Putamen (tissue), 1 donor: ENCODE results near the gene FGD4.

Source experiments
- DNase-seq: peaks from one replicate; pipeline ENCODE4 v3.0.0-alpha.2; 2016; ENCODE audit warnings: low spot score

FGD4 gene

GRCh38 chr12:32457251-32458025, 58.1 kb downstream of the FGD4 start:
- no peak for DNase-seq

DNA sequence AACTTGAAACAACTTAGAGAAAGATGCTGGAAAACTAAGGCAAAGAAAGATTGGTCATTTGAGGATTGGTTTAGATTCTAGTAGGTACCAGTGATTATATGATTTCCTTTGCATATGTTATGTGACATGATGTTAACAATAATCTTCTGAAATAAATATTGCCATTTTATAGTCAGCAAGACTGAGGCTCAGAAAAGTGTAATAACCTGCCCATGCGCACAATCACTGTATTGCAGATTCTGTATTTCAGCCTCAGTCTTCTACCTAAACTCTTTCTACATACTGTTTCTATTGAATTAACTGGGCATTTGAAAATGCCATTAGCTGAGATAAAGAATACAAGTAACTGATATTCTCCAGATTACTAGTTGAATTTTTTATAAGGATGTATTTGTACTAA, 61.3 kb downstream of the FGD4 start:
- no peak for DNase-seq

GRCh38 chr12:32462908-32463307, 63.5 kb downstream of the FGD4 start:
- DNase-seq: no peak

DNA sequence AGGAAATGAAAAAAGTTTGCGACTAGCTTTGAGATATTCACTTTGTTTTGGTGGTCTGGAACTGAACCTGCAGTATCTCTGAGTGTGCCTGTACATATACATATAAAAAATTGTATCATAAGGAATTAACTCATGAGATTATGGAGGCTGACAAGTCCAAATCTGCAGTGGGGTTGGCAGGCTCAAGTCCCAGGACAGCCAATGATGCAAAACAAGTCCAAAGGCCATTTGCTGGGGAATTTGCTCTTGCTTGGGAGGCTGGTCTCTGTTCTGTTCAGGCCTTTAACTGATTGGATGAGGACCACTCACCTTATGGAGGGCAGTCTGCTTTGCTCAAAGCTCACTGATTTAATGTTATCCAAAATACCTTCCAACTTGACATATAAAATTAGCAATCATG, 66.8 kb downstream of the FGD4 start:
- no peak for DNase-seq

DNA sequence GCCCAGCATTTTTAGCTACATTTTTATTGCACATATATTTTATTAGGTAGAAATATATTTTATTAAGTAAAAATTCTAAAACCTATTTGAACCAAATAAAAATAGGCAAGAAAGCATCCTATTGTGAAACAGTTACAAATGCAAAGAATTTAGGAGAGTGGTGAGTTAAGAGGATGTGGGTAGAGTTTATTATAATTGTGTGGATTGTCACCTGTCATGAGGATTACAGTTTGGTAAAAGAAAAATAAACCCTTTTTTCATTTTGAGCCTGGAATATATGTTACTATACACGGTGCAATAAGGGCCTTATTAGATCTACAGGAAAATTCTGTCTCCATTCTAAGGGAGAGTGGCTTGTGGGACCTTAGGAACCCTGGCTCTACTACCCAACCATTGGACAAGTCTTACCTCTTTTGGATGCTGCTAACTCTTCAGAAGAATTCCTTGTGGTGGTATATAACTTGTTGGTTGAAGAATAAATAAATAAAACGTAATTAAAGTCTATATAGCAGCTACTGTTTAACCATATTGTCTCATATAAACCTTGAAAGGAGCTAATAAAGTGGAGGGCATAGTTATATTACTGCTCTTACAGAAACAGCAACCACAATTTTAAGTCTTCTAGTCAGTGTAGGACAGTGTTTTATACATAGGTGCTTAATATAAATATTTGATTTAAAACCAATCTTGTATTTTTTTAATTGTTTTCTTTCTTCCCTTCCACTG, 67.8 kb downstream of the FGD4 start:
- no peak for DNase-seq

GRCh38 chr12:32467959-32468863, 68.9 kb downstream of the FGD4 start:
- DNase-seq: no peak

GRCh38 chr12:32470936-32471470, 71.6 kb downstream of the FGD4 start:
- no peak for DNase-seq

DNA sequence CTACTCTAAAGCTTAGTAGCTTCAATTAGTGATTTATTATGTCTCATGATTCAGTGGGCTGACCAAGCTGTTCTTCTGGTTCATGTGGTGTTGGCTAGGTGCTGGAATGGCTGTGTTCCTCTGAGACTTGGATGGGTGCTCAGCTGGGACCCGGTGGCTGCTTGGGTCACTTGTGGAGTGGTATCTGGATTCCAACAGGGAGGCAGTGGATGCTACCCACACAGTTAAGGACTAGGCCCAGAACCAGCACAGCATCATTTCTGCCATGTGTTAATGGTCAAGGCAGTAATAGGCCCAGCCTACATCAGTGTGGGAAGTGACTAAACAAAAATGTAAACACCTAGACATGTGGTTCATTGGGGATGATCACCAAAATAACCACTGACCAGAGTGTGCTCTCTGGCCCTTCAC, 72.2 kb downstream of the FGD4 start:
- no peak for DNase-seq

- DNase-seq: no peak
Measured at GRCh38 chr12:32475724-32476123, 76.4 kb downstream of the FGD4 start.

DNA sequence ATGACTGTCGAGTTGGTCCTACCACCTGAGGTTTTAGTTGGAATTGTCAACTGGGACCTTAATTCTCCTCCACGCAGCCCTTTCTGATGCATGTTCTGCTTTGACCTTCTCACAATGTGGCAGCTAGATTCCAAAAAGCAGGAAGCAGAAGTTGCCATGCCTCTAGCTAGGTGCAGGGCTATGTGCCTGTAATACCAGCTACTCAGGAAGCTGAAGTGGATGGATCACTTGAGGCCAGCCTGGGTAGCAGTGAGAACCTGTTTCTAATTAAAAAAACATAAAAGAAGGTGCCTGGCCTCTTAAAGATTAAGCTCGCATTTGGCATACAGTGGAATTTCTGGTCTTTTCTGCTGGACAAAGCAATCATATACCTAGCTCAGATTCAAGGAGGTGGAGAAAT, 77.1 kb downstream of the FGD4 start:
- DNase-seq: no peak

- DNase-seq: no peak
Measured at GRCh38 chr12:32477714-32478113, 78.4 kb downstream of the FGD4 start.

GRCh38 chr12:32478166-32478565, 78.8 kb downstream of the FGD4 start:
- no peak for DNase-seq

GRCh38 chr12:32478858-32479725, 79.7 kb downstream of the FGD4 start:
- no peak for DNase-seq

GRCh38 chr12:32482226-32482625, 82.9 kb downstream of the FGD4 start:
- no peak for DNase-seq

- DNase-seq: no peak
Measured at GRCh38 chr12:32483499-32483898, 84.1 kb downstream of the FGD4 start.

DNA sequence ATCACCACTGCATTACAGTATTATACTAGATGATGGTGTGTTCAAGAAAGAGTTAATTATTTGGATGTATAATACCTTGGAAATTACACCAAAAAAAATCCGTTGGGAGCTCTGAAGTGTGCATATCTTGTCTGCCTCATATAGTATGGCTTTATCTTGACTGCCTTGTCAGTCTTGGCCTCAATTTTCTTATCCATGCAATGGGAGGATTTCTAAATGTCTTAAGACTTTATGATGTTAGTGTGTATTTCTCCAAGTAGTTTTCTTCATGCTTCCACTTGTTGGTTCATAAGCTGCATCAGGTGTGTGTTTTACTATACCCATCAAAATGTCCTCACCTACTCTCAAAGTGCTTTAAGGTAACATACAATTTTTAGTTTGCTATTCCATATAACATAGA, 84.6 kb downstream of the FGD4 start:
- no peak for DNase-seq

DNA sequence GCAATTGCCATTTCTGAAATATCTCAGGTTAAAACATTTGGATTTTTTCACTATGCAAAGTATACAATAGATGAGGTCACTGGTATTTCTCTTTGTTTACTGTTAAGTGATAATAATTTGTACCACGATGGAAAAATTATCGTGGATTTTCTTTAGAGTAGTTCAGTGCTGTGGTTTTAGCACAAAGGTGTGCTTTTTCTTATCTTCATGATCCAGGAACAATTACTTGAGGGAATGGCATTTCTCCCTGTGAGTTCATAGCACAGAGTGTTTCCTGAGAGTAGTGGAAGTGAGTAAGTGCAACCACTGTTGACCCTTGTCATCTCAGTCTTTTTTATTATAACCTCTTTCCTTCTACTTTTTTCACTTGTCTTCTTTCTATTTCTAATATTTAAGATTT, 86.8 kb downstream of the FGD4 start:
- DNase-seq: no peak

GRCh38 chr12:32488132-32488531, 88.8 kb downstream of the FGD4 start:
- DNase-seq: no peak

GRCh38 chr12:32489070-32489469, 89.7 kb downstream of the FGD4 start:
- DNase-seq: no peak

GRCh38 chr12:32490801-32491200, 91.4 kb downstream of the FGD4 start:
- no peak for DNase-seq

- no peak for DNase-seq
Measured at GRCh38 chr12:32493282-32493681, 93.9 kb downstream of the FGD4 start.
